ENCODE data around the gene PLD1. TPM values are rescaled to one million over a fixed set of nuclear protein-coding genes. Genes with fewer than 3 reads are reported as not detected.

Gene PLD1
- total and polyA plus RNA-seq, 10 donors, result 3.0 to 75.2 (median 54.0) TPM

DNA sequence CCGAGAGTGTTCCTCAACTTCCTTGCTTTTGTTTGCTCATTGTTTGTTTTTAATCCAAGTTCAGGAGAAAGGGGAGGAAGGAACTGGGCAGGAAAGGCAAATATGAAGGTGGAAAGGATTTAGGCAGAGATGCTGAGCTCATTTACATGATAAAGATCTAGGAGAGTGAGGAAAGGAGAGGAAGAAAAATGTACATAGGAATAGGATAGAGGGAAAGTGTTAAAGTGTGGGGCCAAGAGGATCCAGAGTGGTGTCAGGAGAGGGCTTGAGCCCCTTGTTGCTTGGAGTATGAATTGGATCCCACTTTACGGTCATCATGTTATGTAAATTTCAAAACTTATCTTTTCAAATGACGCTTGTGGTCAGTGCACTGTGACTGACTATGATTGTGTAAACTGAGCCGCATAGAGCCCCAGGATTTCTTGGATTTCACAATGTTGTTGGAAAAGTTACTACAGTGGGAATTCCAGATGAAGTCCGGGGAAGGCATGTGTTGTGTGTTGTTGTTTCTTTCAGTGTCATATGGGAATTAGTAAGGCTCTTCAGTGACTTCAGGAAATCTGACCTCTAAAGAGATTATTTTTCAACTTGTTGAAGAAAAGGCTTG is 15.0 kb upstream of the PLD1 start:
- DNase-seq, result no peak
- Histone ChIP-seq H3K36me3 (no peaks in the 10 kb centered on the region), H3K4me3 (no peak overlapping the region), H3K9me3 (no peaks in the 10 kb centered on the region), H3K27me3 (replicated peaks in 1 of 7) (no peaks in the 10 kb centered on the region), H3K4me1 (peaks cover 5 to 43% (median 22%) of the 10 kb centered on the region in 6 donors), H3K27ac (no peak overlapping the region)
- TF ChIP-seq, protein P1, sequence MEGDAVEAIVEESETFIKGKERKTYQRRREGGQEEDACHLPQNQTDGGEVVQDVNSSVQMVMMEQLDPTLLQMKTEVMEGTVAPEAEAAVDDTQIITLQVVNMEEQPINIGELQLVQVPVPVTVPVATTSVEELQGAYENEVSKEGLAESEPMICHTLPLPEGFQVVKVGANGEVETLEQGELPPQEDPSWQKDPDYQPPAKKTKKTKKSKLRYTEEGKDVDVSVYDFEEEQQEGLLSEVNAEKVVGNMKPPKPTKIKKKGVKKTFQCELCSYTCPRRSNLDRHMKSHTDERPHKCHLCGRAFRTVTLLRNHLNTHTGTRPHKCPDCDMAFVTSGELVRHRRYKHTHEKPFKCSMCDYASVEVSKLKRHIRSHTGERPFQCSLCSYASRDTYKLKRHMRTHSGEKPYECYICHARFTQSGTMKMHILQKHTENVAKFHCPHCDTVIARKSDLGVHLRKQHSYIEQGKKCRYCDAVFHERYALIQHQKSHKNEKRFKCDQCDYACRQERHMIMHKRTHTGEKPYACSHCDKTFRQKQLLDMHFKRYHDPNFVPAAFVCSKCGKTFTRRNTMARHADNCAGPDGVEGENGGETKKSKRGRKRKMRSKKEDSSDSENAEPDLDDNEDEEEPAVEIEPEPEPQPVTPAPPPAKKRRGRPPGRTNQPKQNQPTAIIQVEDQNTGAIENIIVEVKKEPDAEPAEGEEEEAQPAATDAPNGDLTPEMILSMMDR (IDR thresholded peaks at IDR 0.05 in 8 of 11, conservative IDR thresholded peaks at IDR 0.05 in 3 of 11), result no peak
- TF ChIP-seq POLR2A (IDR thresholded peaks at IDR 0.05) (no peak), POLR2AphosphoS5 (IDR thresholded peaks at IDR 0.05) (no peak)
- 49 to 81% (median 75%) methylated on average over 5 of the region's 5 CpGs for WGBS, 5 donors
- intact Hi-C loops (cut with DNase I; ENCODE audit: low total_unique reads), result no loop called here

DNA sequence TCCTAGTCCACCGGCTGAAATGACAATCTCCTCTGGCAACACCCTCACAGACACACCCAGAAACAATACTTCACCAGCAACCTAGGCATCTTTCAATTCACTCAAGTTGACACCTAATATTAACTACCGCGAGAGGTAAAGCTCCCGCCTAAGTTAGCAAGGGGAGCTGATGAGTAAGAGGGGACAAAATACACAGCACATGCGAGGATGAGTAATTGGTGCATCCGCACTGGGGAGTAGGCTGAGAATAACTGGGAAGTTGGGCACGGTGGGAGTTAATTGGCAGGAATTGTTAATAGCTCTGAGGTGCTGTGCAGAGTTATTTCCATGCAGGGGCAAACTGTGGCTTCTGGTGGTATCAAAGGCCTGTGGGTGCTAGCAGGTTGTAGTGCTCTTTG is 14.5 kb upstream of the PLD1 start:
- DNase-seq, result no peak
- TF ChIP-seq POLR2A (IDR thresholded peaks at IDR 0.05) (no peak), POLR2AphosphoS5 (IDR thresholded peaks at IDR 0.05) (no peak)
- TF ChIP-seq, protein P1 (IDR thresholded peaks at IDR 0.05 in 8 of 11, conservative IDR thresholded peaks at IDR 0.05 in 3 of 11), result no peak
- Histone ChIP-seq H3K36me3 (no peaks in the 10 kb centered on the region), H3K9me3 (no peaks in the 10 kb centered on the region), H3K4me1 (peaks cover 2 to 38% (median 18%) of the 10 kb centered on the region in 6 donors), H3K27ac (no peak overlapping the region), H3K4me3 (no peak overlapping the region), H3K27me3 (replicated peaks in 1 of 7) (no peaks in the 10 kb centered on the region)
- WGBS, 5 donors, result 87 to 96% (median 89%) methylated on average over 7 of the region's 7 CpGs
- intact Hi-C loops (cut with DNase I; ENCODE audit: low total_unique reads), result no loop called here

DNA sequence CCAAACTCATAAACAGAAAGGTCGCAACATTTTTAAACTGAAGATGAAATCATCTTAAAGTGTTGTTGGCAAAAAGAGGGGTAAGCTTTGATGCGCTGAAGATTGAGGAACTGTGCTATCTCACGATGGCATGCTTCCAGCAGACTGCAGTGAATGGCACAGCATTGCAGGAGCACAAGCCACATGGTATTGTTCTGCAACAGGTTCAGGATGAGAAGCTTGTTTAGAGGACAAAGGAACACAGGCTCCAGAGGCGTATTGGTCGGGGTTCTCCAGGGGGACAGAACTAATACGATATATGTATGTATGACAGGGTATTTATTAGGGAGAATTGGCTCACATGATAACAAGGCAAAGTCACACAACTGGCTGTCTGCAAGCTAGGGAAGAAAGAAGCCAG is 13.8 kb upstream of the PLD1 start:
- intact Hi-C loops (cut with DNase I; ENCODE audit: low total_unique reads), result no loop called here

DNA sequence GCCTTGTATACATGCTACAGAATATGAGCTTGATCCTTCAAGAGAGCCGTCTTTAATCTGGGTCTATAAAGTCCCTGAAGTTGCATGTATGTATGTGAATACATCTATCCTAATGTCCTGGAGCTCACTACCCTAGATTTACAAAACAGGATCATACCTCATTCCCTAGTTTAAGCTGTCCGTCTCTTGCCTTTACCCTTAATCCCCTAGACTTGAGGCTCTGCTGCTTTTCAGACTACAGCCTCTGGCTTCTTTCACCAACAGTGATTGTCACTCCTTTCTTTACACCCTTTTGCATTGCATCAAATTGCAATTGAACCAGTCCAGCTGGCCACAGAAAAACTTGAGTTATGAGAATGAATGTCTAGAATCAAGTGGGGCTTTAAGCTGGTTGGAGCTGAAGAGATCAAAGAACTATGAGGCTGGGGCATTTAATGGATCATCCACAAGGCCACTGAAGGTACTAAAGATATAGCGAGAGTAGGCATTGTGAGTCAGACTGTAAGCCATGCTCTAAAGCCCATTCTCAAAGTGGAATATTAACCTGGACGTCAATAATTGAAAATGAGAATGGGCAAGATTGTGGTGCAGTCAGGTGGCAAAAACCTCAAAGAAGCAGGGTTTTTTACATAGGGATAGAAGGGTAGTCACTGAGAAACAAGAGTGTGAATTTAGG is 12.3 kb upstream of the PLD1 start:
- intact Hi-C loops (cut with DNase I; ENCODE audit: low total_unique reads), result no loop called here
- Histone ChIP-seq H3K4me1 (peaks cover 0 to 16% (median 5%) of the 10 kb centered on the region in 6 donors), H3K36me3 (no peaks in the 10 kb centered on the region), H3K27me3 (replicated peaks in 1 of 7) (no peaks in the 10 kb centered on the region), H3K9me3 (no peaks in the 10 kb centered on the region), H3K4me3 (no peak overlapping the region), H3K27ac (no peak overlapping the region)
- DNase-seq, result no peak
- TF ChIP-seq, protein P1 (IDR thresholded peaks at IDR 0.05 in 8 of 11, conservative IDR thresholded peaks at IDR 0.05 in 3 of 11), result no peak
- TF ChIP-seq POLR2AphosphoS5 (IDR thresholded peaks at IDR 0.05) (no peak), POLR2A (IDR thresholded peaks at IDR 0.05) (no peak)
- 70 to 95% (median 80%) methylated on average over 4 of the region's 4 CpGs for WGBS, 5 donors

More for the DNA sequence above, 13.8 kb upstream of the PLD1 start:
- DNase-seq, result no peak
- no peak overlapping the region for H3K4me3 ChIP-seq
- TF ChIP-seq, protein P1 (IDR thresholded peaks at IDR 0.05 in 8 of 11, conservative IDR thresholded peaks at IDR 0.05 in 3 of 11), result no peak
- TF ChIP-seq POLR2AphosphoS5 (IDR thresholded peaks at IDR 0.05) (no peak), POLR2A (IDR thresholded peaks at IDR 0.05) (no peak)
- 47 to 81% (median 65%) methylated on average over 6 of the region's 6 CpGs for WGBS, 5 donors
- no peaks in the 10 kb centered on the region for H3K27me3 ChIP-seq (replicated peaks in 1 of 7)
- H3K4me1 ChIP-seq, result peaks cover 0 to 31% (median 11%) of the 10 kb centered on the region in 6 donors
- no peak overlapping the region for H3K27ac ChIP-seq
- H3K9me3 ChIP-seq, result no peaks in the 10 kb centered on the region
- H3K36me3 ChIP-seq, result no peaks in the 10 kb centered on the region
